A673 (cell line): Measurements from ENCODE around the gene AQP5. TPM values are rescaled to one million over a fixed set of nuclear protein-coding genes. Genes with fewer than 3 reads are reported as not detected.

Experiments used
- BruUV-seq: library from RNA; stranded (reverse); fragments of 400-500 nt; replicated peaks from 2 replicates; lab custom pipeline; 2021; lab: Mats Ljungman, UMichigan
- CTCF ChIA-PET: fragments of 300-600 bp; sonication (Branson Sonifier 250); formaldehyde crosslinking; loops from one replicate; lab custom pipeline; 2022; ENCODE audit warnings: antibody characterized with exemption; lab: Charles Lee
- POLR2A ChIA-PET: fragments of 300-600 bp; sonication (Branson Sonifier 250); formaldehyde crosslinking; loops from one replicate; lab custom pipeline; 2022; ENCODE audit warnings: antibody characterized with exemption; ENCODE audit not compliant: low non-redundant PET; lab: Charles Lee
- DNase-seq: peaks from one replicate; pipeline ENCODE4 v3.0.0-alpha.2; 2015; ENCODE audit warnings: low spot score
- H3K27ac ChIP-seq: fragments of 200-600 bp; sonication (generic); 2 replicates; pipeline ENCODE4 v1.5.1; 2016; ENCODE audit warnings: mixed run types, low read depth, mild to moderate bottlenecking, mixed read lengths, antibody characterized with exemption, low read length; ENCODE audit not compliant: poor library complexity, severe bottlenecking
- H3K27me3 ChIP-seq: fragments of 200-600 bp; sonication (generic); replicated peaks from 2 replicates; pipeline ENCODE4 v1.6.1; 2017; ENCODE audit warnings: mixed run types, low read depth, mild to moderate bottlenecking, mixed read lengths, antibody characterized with exemption, low read length; ENCODE audit not compliant: insufficient read depth, poor library complexity
- H3K36me3 ChIP-seq: fragments of 200-600 bp; sonication (generic); 2 replicates; pipeline ENCODE4 v1.6.1; 2016; ENCODE audit warnings: mixed run types, mild to moderate bottlenecking, mixed read lengths, antibody characterized with exemption, low read length; ENCODE audit not compliant: insufficient read depth, poor library complexity, severe bottlenecking
- H3K4me1 ChIP-seq: fragments of 200-600 bp; sonication (generic); 2 replicates; pipeline ENCODE4 v1.6.1; 2017; ENCODE audit warnings: mixed run types, mild to moderate bottlenecking, mixed read lengths, antibody characterized with exemption, low read length; ENCODE audit not compliant: insufficient read depth, poor library complexity, severe bottlenecking
- H3K4me3 ChIP-seq: fragments of 200-600 bp; sonication (generic); 2 replicates; pipeline ENCODE4 v1.5.1; 2016; ENCODE audit warnings: low read depth, mixed run types, mild to moderate bottlenecking, mixed read lengths, low read length; ENCODE audit not compliant: poor library complexity, severe bottlenecking
- H3K9me3 ChIP-seq: fragments of 200-600 bp; sonication (generic); 2 replicates; pipeline ENCODE4 v1.6.1; 2016; ENCODE audit warnings: mixed run types, low read depth, mild to moderate bottlenecking, mixed read lengths, antibody characterized with exemption, low read length; ENCODE audit not compliant: poor library complexity, severe bottlenecking
- CTCF ChIP-seq: fragments of 300-800, 200-600 bp; sonication (generic); conservative IDR thresholded peaks from 2 replicates; pipeline ENCODE4 v1.5.1; 2017; ENCODE audit warnings: low read depth, mild to moderate bottlenecking, antibody characterized with exemption, low read length, moderate library complexity, mixed read lengths
- EZH2 ChIP-seq: fragments of 200-600 bp; sonication (generic); IDR thresholded peaks from 2 replicates; pipeline ENCODE4 v1.6.1; 2017; ENCODE audit warnings: borderline replicate concordance, low read depth, mild to moderate bottlenecking, mixed read lengths, antibody characterized with exemption, low read length; ENCODE audit not compliant: poor library complexity, severe bottlenecking
- intact Hi-C: fragments of 100-400 bp; cut with micrococcal nuclease; formaldehyde crosslinking; loops from one replicate; pipeline ENCODE4 v1.10.0; 2022; ENCODE audit not compliant: unreplicated experiment
- total RNA-seq: library from RNA; stranded (reverse); gene quantifications from 2 replicates; pipeline ENCODE4 v1.2.3, GENCODE V29; 2021

AQP5 gene
- total RNA-seq, 1 experiment from 2014 or later, result not detected

- intact Hi-C loops, result no loop called here
- ChIA-PET CTCF (interaction anchor here (2.4 kb wide), 1 partner anchor 11 kb away, joined by 10 read pairs; no protein-coding TSS in a partner anchor), POLR2A (interaction anchor here (0.6 kb wide), 1 partner anchor 118 kb away, joined by 14 read pairs; no protein-coding TSS in a partner anchor)
- no peaks in the 10 kb centered on the region for H3K9me3 ChIP-seq
- H3K36me3 ChIP-seq, result no peaks in the 10 kb centered on the region
- no peak overlapping the region for H3K4me3 ChIP-seq
- no peak for TF ChIP-seq CTCF
- no peak for TF ChIP-seq EZH2
- H3K27me3 ChIP-seq, result no peaks in the 10 kb centered on the region
- no peaks in the 10 kb centered on the region for H3K4me1 ChIP-seq
- no peak for DNase-seq
- BruUV-seq, result no TSS peak
- H3K27ac ChIP-seq, result no peak overlapping the region
Observed at GRCh38 chr12:49978125-49978524, 16.5 kb downstream of the AQP5 start.

- peaks cover 7% of the 10 kb centered on the region for H3K4me1 ChIP-seq
- no peak overlapping the region for H3K4me3 ChIP-seq
- ChIA-PET CTCF (interaction anchor here (1.0 to 2.4 kb wide), 3 partner anchors 12 to 91 kb away, joined by 3 to 10 read pairs (median 3); no protein-coding TSS in a partner anchor), POLR2A (no interaction called here)
- no peaks in the 10 kb centered on the region for H3K9me3 ChIP-seq
- no peak overlapping the region for H3K27ac ChIP-seq
- H3K36me3 ChIP-seq, result no peaks in the 10 kb centered on the region
- BruUV-seq, result no TSS peak
- no peaks in the 10 kb centered on the region for H3K27me3 ChIP-seq
- no peak for TF ChIP-seq CTCF
- TF ChIP-seq EZH2, result no peak
- no peak for DNase-seq
- intact Hi-C loops, result no loop called here
Observed at GRCh38 chr12:49979016-49979586, 17.4 kb downstream of the AQP5 start.

- no peaks in the 10 kb centered on the region for H3K9me3 ChIP-seq
- H3K27me3 ChIP-seq, result no peaks in the 10 kb centered on the region
- H3K27ac ChIP-seq, result no peak overlapping the region
- TF ChIP-seq EZH2, result no peak
- TF ChIP-seq CTCF, result no peak
- no peaks in the 10 kb centered on the region for H3K36me3 ChIP-seq
- intact Hi-C loops, result no loop called here
- no peak for DNase-seq
- no TSS peak for BruUV-seq
- ChIA-PET POLR2A (no interaction called here), CTCF (interaction anchor here (0.5 to 2.4 kb wide), 4 partner anchors 13 to 91 kb away, joined by 3 to 10 read pairs (median 4); no protein-coding TSS in a partner anchor)
- peaks cover 14% of the 10 kb centered on the region for H3K4me1 ChIP-seq
- H3K4me3 ChIP-seq, result no peak overlapping the region
Observed at GRCh38 chr12:49979791-49980190, 18.1 kb downstream of the AQP5 start.
